Breast epithelium (tissue), 4 donors: ENCODE data around the gene CPT2. TPM values are rescaled to one million over a fixed set of nuclear protein-coding genes. Genes with fewer than 3 reads are reported as not detected.
"Not testable (repeated sequence)": the region's sequence is repeated elsewhere in the genome, so short reads cannot be mapped to it uniquely, and the experiment has no call there.

Source experiments
- DNase-seq, 2 donors: peaks; one replicate each; pipeline ENCODE4 v3.0.0-alpha.2; 2019; ENCODE audit warnings: low spot score in 2 of 2
- H3K27ac ChIP-seq, 2 donors: fragments of 200-600 bp; sonication (generic) in 1 of 2; one replicate each; pipeline ENCODE4 v1.5.1; 2016 to 2019; ENCODE audit warnings: mild to moderate bottlenecking in 1 of 2
- H3K27me3 ChIP-seq, 2 donors: fragments of 200-600 bp; sonication (generic) in 1 of 2; one replicate each; pipeline versions ENCODE4 v1.5.1 to v1.6.0; 2017 to 2019; ENCODE audit warnings: control low read depth in 1 of 2, mild to moderate bottlenecking in 1 of 2
- H3K36me3 ChIP-seq: fragments of 200-600 bp; one replicate; pipeline ENCODE4 v1.5.1; 2019
- H3K4me1 ChIP-seq, 2 donors: fragments of 200-600 bp; sonication (generic); one replicate each; pipeline ENCODE4 v1.5.1; 2016 to 2019; ENCODE audit warnings: control low read depth in 1 of 2
- H3K4me3 ChIP-seq, 3 donors: fragments of 200-600 bp; sonication (generic); 1 replicate in 2 of 3; 2 replicates in 1 of 3; pipeline ENCODE4 v1.5.1; 2016 to 2019; ENCODE audit warnings: mild to moderate bottlenecking in 3 of 3, moderate library complexity in 2 of 3
- H3K9me3 ChIP-seq, 2 donors: fragments of 200-600 bp; sonication (generic) in 1 of 2; one replicate each; pipeline ENCODE4 v1.5.1; 2016 to 2019; ENCODE audit warnings: control low read depth in 1 of 2
- POLR2A ChIP-seq: fragments of 450-650 bp; IDR thresholded peaks from one replicate; pipeline ENCODE4 v1.6.1; 2016; ENCODE audit warnings: antibody characterized with exemption, mild to moderate bottlenecking, moderate library complexity
- POLR2AphosphoS5 ChIP-seq, 3 donors: sonication (generic); formaldehyde crosslinking; IDR thresholded peaks; one replicate each; pipeline ENCODE4 v1.6.1; 2017; ENCODE audit warnings: antibody characterized with exemption in 3 of 3
- intact Hi-C: fragments of 100-400 bp; cut with DNase I; formaldehyde crosslinking; loops from one replicate; pipeline ENCODE4 v1.15.1; 2023; ENCODE audit warnings: low total_unique reads
- total RNA-seq, 3 donors: library from RNA; depleted of rRNA; stranded (reverse); fragments of >200 nt; gene quantifications; one replicate each; pipeline ENCODE4 v1.1.0, GENCODE V29; 2016
- TF ChIP-seq, protein P1 (sequence below), 3 donors: fragments of 450-650 bp; IDR thresholded peaks; one replicate each; pipeline ENCODE4 v1.5.1; 2016 to 2017; ENCODE audit warnings: antibody characterized with exemption in 3 of 3, mild to moderate bottlenecking in 3 of 3, moderate library complexity in 3 of 3

Gene CPT2
- total RNA-seq, 3 donors from 2014 or later = 20.5 to 26.2 (median 22.9) TPM

DNA sequence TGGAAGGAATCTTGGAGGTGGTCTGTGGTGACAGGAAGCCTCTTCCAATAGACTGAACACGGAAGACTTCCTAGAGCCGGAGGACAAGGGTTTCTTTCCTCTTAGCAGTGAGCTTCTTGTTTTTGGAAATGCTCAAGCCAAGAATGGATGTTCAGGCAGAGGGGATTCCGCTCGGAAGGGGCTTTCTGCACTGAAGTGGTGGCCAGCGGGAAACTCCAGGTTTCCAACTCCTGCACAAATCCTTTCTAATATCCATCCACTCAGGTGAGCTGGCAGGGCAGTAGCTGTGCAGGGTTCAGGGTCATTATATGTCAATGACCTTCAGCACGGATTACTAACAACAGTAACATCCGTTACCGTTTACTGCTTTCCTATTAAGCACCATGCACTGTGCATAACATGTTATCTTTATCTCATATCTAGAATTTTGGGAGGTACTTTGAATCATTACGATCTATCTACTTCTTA, 573 bp upstream of the CPT2 start:
- peak overlapping the region; percentile 82 to 100 (median 100) for H3K4me3 ChIP-seq
- no peaks in the 10 kb centered on the region for H3K4me1 ChIP-seq
- H3K36me3 ChIP-seq = no peaks in the 10 kb centered on the region
- H3K27ac ChIP-seq = peak overlapping the region; percentile 99
- no peaks in the 10 kb centered on the region for H3K9me3 ChIP-seq
- no peaks in the 10 kb centered on the region for H3K27me3 ChIP-seq
- intact Hi-C loops = no loop called here
- TF ChIP-seq POLR2A (no peak), POLR2AphosphoS5 (IDR thresholded peaks at IDR 0.05) (no peak)
- TF ChIP-seq, protein P1, sequence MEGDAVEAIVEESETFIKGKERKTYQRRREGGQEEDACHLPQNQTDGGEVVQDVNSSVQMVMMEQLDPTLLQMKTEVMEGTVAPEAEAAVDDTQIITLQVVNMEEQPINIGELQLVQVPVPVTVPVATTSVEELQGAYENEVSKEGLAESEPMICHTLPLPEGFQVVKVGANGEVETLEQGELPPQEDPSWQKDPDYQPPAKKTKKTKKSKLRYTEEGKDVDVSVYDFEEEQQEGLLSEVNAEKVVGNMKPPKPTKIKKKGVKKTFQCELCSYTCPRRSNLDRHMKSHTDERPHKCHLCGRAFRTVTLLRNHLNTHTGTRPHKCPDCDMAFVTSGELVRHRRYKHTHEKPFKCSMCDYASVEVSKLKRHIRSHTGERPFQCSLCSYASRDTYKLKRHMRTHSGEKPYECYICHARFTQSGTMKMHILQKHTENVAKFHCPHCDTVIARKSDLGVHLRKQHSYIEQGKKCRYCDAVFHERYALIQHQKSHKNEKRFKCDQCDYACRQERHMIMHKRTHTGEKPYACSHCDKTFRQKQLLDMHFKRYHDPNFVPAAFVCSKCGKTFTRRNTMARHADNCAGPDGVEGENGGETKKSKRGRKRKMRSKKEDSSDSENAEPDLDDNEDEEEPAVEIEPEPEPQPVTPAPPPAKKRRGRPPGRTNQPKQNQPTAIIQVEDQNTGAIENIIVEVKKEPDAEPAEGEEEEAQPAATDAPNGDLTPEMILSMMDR (IDR thresholded peaks at IDR 0.05) = no peak
- no peak for DNase-seq

GRCh38 chr1:53197291-53198200, 922 bp downstream of the CPT2 start:
- Histone ChIP-seq H3K4me1 (no peaks in the 10 kb centered on the region), H3K36me3 (no peaks in the 10 kb centered on the region), H3K4me3 (peak overlapping the region; percentile 82 to 100 (median 100)), H3K9me3 (no peaks in the 10 kb centered on the region), H3K27me3 (no peaks in the 10 kb centered on the region), H3K27ac (peak overlapping the region; percentile 99)
- intact Hi-C loops = no loop called here
- TF ChIP-seq, protein P1 (IDR thresholded peaks at IDR 0.05) = no peak
- TF ChIP-seq POLR2AphosphoS5 (IDR thresholded peaks at IDR 0.05) (no peak), POLR2A (no peak)
- no peak for DNase-seq

DNA sequence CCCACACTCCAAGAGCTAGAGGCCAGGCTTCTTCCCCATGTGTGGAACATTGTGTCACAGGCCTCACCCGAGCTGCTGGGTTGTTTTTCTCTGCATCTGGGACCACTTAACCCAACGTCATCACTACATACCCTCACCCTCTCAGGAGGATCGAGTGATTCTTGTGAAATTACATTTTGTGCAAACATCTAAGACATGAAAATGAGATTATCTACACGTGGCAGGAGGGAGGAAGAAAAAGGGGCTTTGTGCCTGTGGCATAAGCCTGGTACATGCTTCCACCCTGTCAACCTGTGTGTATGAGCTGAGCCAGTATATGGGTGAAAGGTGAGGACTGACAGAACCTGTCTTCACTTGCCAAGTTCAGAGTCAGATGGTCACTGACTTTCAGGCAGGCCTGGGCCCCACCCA, 1.6 kb downstream of the CPT2 start:
- H3K4me3 ChIP-seq = peak overlapping the region; percentile 82 to 100 (median 100)
- DNase-seq = no peak

DNA sequence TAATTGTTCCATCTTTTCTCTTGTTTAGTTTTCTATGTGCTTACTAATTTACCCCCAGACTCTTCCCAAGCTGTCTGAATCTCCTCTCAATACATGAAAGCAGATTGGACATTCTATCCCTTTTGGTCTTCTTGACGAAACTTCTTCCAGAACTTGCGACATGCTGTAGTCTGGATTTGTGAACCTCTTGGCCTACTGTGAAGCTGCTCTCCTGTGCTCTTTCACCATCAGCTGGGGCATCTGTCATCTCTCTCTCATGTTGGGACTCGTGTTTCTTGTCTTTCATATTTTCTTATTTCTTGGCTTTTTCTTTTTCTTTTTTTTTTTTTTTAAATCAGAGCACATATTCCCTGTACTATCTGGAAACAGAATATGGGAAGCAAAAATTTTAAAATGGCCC, 6.8 kb downstream of the CPT2 start:
- DNase-seq = no peak
- Histone ChIP-seq H3K4me3 (no peak overlapping the region), H3K36me3 (no peaks in the 10 kb centered on the region), H3K4me1 (no peaks in the 10 kb centered on the region), H3K27ac (no peak overlapping the region), H3K27me3 (no peaks in the 10 kb centered on the region), H3K9me3 (peaks cover 5 to 11% of the 10 kb centered on the region in 2 donors)
- intact Hi-C loops = no loop called here
- TF ChIP-seq POLR2A = no peak
- no peak for TF ChIP-seq POLR2AphosphoS5 (IDR thresholded peaks at IDR 0.05)
- TF ChIP-seq, protein P1 (IDR thresholded peaks at IDR 0.05) = no peak

More for the DNA sequence above, 1.6 kb downstream of the CPT2 start:
- Histone ChIP-seq H3K27ac (peak overlapping the region; percentile 99), H3K4me1 (no peaks in the 10 kb centered on the region), H3K9me3 (no peaks in the 10 kb centered on the region), H3K27me3 (no peaks in the 10 kb centered on the region), H3K36me3 (no peaks in the 10 kb centered on the region)
- TF ChIP-seq, protein P1 (IDR thresholded peaks at IDR 0.05) = no peak
- peak; percentile 38 to 87 (median 44) for TF ChIP-seq POLR2AphosphoS5 (IDR thresholded peaks at IDR 0.05)
- intact Hi-C loops = no loop called here

DNA sequence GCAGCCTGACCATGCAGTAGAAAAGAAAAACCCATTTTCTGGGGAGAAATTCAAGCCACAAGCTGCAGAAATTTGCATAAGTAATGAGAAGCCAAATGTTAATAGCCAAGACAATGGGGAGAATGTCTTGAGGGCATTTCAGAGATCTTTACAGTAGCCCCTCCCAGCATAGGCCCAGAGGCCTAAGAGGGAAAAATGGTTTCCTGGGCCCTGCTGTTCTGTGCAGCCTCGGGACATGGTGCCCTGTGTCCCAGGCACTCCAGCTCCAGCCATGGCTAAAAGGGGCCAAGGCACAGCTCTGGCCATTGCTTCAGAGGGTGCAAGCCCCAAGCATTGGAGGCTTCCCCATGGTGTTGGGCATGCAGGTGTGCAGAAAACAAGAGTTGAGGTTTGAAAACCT, 8.9 kb downstream of the CPT2 start:
- H3K4me1 ChIP-seq, H3K36me3 ChIP-seq, DNase-seq, H3K27me3 ChIP-seq, H3K4me3 ChIP-seq, H3K27ac ChIP-seq, intact Hi-C loops: not testable (repeated sequence)
- H3K9me3 ChIP-seq = peaks cover 5 to 11% of the 10 kb centered on the region in 2 donors

DNA sequence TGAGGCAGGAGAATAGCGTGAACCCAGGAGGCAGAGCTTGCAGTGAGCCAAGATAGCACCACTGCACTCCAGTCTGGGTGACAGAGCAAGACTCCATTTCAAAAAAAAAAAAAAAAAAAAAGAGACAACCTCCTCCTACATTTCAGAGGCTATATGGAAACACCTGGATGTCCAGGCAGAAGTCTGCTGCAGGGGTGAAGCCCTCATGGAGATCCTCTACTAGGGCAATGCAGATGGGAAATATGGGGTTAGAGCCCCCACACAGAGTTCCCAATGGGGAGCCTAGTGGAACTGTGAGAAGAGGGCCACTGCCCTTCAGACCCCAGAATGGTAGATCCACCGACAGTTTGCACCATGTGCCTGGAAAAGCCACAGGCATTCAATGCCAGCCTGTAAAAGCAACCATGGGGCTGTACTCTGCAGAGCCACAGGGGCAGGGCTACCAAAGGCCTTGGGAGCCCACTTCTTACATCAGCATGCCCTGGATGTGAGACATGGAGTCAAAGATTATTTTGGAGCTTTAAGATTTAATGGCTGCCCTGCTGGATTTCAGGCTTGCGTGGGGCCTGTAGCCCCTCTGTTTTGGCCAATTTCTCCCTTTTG, 9.6 kb downstream of the CPT2 start:
- H3K4me3 ChIP-seq, H3K36me3 ChIP-seq, DNase-seq, H3K27me3 ChIP-seq, H3K27ac ChIP-seq, H3K4me1 ChIP-seq, intact Hi-C loops: not testable (repeated sequence)
- peaks cover 5 to 11% of the 10 kb centered on the region in 2 donors for H3K9me3 ChIP-seq
